ENCODE data around the gene TMEM203. TPM values are rescaled to one million over a fixed set of nuclear protein-coding genes. Genes with fewer than 3 reads are reported as not detected.

TMEM203 gene
- total RNA-seq, 1 experiment from 2014 or later, result 50.6 TPM

GRCh38 chr9:137247135-137247915, 41.9 kb upstream of the TMEM203 start:
- ATAC-seq (no peak), DNase-seq (ENCODE audit: low spot score) (no peak)
- H3K4me1 Mint-ChIP-seq, result peaks cover 27% of the 10 kb centered on the region
- ChIA-PET CTCF (interaction anchor here (0.6 to 5.9 kb wide), 3 partner anchors 11 to 84 kb away, joined by 3 to 46 read pairs (median 5); no protein-coding TSS in a partner anchor), POLR2A (no interaction called here)
- TF ChIP-seq GABPB1 (CRISPR knock-in tag; IDR thresholded peaks at IDR 0.05) (no peak), GRHL2 (CRISPR knock-in tag; IDR thresholded peaks at IDR 0.05; ENCODE audit: insufficient replicate concordance, severe bottlenecking) (no peak), E2F4 (CRISPR knock-in tag; IDR thresholded peaks at IDR 0.05; ENCODE audit: borderline replicate concordance, low read depth) (no peak), ATF2 (CRISPR knock-in tag; IDR thresholded peaks at IDR 0.05; ENCODE audit: borderline replicate concordance, low read depth) (no peak), ZNF219 (CRISPR knock-in tag; IDR thresholded peaks at IDR 0.05; ENCODE audit: borderline replicate concordance) (no peak), USF1 (CRISPR knock-in tag; IDR thresholded peaks at IDR 0.05) (no peak), JAZF1 (CRISPR knock-in tag; IDR thresholded peaks at IDR 0.05) (no peak), TEAD4 (CRISPR knock-in tag; IDR thresholded peaks at IDR 0.05) (no peak), RELA (CRISPR knock-in tag; IDR thresholded peaks at IDR 0.05; ENCODE audit: borderline replicate concordance) (no peak), FOXK1 (CRISPR knock-in tag; IDR thresholded peaks at IDR 0.05) (no peak), ELF4 (CRISPR knock-in tag; IDR thresholded peaks at IDR 0.05; ENCODE audit: low read depth) (no peak), CBFB (CRISPR knock-in tag; IDR thresholded peaks at IDR 0.05; ENCODE audit: low read depth) (no peak), RORB (CRISPR knock-in tag; IDR thresholded peaks at IDR 0.05) (no peak), ZNF232 (CRISPR knock-in tag; IDR thresholded peaks at IDR 0.05) (no peak), TP53 (CRISPR knock-in tag; IDR thresholded peaks at IDR 0.05) (no peak), ETV6 (CRISPR knock-in tag; IDR thresholded peaks at IDR 0.05) (no peak)
- TF ChIP-seq, protein P1, sequence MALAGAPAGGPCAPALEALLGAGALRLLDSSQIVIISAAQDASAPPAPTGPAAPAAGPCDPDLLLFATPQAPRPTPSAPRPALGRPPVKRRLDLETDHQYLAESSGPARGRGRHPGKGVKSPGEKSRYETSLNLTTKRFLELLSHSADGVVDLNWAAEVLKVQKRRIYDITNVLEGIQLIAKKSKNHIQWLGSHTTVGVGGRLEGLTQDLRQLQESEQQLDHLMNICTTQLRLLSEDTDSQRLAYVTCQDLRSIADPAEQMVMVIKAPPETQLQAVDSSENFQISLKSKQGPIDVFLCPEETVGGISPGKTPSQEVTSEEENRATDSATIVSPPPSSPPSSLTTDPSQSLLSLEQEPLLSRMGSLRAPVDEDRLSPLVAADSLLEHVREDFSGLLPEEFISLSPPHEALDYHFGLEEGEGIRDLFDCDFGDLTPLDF (CRISPR knock-in tag; IDR thresholded peaks at IDR 0.05), result no peak
- TF ChIP-seq, protein P2, sequence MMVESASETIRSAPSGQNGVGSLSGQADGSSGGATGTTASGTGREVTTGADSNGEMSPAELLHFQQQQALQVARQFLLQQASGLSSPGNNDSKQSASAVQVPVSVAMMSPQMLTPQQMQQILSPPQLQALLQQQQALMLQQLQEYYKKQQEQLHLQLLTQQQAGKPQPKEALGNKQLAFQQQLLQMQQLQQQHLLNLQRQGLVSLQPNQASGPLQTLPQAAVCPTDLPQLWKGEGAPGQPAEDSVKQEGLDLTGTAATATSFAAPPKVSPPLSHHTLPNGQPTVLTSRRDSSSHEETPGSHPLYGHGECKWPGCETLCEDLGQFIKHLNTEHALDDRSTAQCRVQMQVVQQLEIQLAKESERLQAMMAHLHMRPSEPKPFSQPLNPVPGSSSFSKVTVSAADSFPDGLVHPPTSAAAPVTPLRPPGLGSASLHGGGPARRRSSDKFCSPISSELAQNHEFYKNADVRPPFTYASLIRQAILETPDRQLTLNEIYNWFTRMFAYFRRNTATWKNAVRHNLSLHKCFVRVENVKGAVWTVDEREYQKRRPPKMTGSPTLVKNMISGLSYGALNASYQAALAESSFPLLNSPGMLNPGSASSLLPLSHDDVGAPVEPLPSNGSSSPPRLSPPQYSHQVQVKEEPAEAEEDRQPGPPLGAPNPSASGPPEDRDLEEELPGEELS (CRISPR knock-in tag; IDR thresholded peaks at IDR 0.05), result no peak
- TF ChIP-seq, protein P3, sequence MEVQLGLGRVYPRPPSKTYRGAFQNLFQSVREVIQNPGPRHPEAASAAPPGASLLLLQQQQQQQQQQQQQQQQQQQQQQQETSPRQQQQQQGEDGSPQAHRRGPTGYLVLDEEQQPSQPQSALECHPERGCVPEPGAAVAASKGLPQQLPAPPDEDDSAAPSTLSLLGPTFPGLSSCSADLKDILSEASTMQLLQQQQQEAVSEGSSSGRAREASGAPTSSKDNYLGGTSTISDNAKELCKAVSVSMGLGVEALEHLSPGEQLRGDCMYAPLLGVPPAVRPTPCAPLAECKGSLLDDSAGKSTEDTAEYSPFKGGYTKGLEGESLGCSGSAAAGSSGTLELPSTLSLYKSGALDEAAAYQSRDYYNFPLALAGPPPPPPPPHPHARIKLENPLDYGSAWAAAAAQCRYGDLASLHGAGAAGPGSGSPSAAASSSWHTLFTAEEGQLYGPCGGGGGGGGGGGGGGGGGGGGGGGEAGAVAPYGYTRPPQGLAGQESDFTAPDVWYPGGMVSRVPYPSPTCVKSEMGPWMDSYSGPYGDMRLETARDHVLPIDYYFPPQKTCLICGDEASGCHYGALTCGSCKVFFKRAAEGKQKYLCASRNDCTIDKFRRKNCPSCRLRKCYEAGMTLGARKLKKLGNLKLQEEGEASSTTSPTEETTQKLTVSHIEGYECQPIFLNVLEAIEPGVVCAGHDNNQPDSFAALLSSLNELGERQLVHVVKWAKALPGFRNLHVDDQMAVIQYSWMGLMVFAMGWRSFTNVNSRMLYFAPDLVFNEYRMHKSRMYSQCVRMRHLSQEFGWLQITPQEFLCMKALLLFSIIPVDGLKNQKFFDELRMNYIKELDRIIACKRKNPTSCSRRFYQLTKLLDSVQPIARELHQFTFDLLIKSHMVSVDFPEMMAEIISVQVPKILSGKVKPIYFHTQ (CRISPR knock-in tag; IDR thresholded peaks at IDR 0.05), result no peak
- H3K27me3 Mint-ChIP-seq (ENCODE audit: low read depth), result peaks cover 4% of the 10 kb centered on the region
- peaks cover 16% of the 10 kb centered on the region for H3K36me3 Mint-ChIP-seq
- no peak overlapping the region for H3K27ac Mint-ChIP-seq
- H3K4me3 Mint-ChIP-seq, result no peak overlapping the region
- H3K9me3 Mint-ChIP-seq, result no peaks in the 10 kb centered on the region

Data from WTC11 (cell line).